B cell (primary cell): Measurements from ENCODE around the gene CFAP44.

Source experiments
- CTCF ChIP-seq: fragments of 200-600 bp; IDR thresholded peaks from one replicate; pipeline ENCODE4 v1.8.0; 2022; ENCODE audit warnings: antibody characterized with exemption, mild to moderate bottlenecking
- EZH2 ChIP-seq: IDR thresholded peaks from 2 replicates; pipeline ENCODE4 v1.6.1; 2012; ENCODE audit warnings: borderline replicate concordance, low read depth, mild to moderate bottlenecking, moderate library complexity, low read length; ENCODE audit not compliant: insufficient read depth, poor library complexity, severe bottlenecking

DNA sequence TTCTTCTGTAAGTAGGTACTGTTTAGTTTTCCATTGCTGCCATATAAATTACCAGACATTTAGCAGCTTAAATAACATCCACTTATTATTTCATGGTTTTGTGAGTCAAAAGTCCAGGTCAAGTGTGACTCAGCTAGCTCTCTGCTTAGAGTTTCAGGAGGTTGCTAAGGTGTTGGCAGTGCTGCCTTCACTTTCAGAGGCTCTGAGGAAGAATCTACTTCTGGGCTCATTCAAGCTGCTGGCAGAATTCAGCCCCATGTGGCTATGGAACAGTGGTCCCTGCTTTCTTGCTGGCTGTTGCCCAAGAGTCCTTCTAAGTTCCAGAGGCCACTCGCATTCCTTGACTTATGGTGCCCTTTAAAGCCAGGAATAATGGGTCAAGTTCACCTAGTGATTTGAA, 4.5 kb downstream of the CFAP44 start:
- TF ChIP-seq CTCF (no peak), EZH2 (no peak)
